Chondrocyte (in vitro differentiated cells): ENCODE measurements around the gene DDX54. TPM values are rescaled to one million over a fixed set of nuclear protein-coding genes. Genes with fewer than 3 reads are reported as not detected.
A peak's percentile ranks its signal among the peaks of the same experiment; 100 is the strongest.

ENCODE experiments used
- DNase-seq: peaks from one replicate; pipeline ENCODE4 v3.0.0; 2021; ENCODE audit warnings: mixed read lengths, low spot score
- H3K27ac Mint-ChIP-seq: one replicate; pipeline ENCODE4 v1.8.0; 2021; ENCODE audit warnings: mild to moderate bottlenecking, moderate library complexity, mixed read lengths; ENCODE audit not compliant: unreplicated experiment
- H3K27me3 Mint-ChIP-seq: 2 replicates; pipeline ENCODE4 v1.8.0; 2021; ENCODE audit warnings: low read depth, mixed read lengths
- H3K36me3 Mint-ChIP-seq: 2 replicates; pipeline ENCODE4 v1.8.0; 2021; ENCODE audit warnings: low read depth, mixed read lengths
- H3K4me1 Mint-ChIP-seq: 2 replicates; pipeline ENCODE4 v1.8.0; 2021; ENCODE audit warnings: low read depth, mild to moderate bottlenecking, mixed read lengths
- H3K4me3 Mint-ChIP-seq: one replicate; pipeline ENCODE4 v1.8.0; 2021; ENCODE audit warnings: mild to moderate bottlenecking, moderate library complexity, mixed read lengths; ENCODE audit not compliant: unreplicated experiment
- H3K9me3 Mint-ChIP-seq: 2 replicates; pipeline ENCODE4 v1.8.0; 2021; ENCODE audit warnings: low read depth, mixed read lengths
- CTCF ChIP-seq: fragments of 200-600 bp; sonication (generic); IDR thresholded peaks from 2 replicates; pipeline ENCODE4 v1.5.0; 2021; ENCODE audit warnings: antibody characterized with exemption, mild to moderate bottlenecking, moderate library complexity
- total RNA-seq: library from RNA; stranded (reverse); gene quantifications from 3 replicates; pipeline ENCODE4 v1.2.1, GENCODE V29; 2021

The DDX54 gene
- total RNA-seq, 1 donor from 2014 or later: 44.6 TPM

DNA sequence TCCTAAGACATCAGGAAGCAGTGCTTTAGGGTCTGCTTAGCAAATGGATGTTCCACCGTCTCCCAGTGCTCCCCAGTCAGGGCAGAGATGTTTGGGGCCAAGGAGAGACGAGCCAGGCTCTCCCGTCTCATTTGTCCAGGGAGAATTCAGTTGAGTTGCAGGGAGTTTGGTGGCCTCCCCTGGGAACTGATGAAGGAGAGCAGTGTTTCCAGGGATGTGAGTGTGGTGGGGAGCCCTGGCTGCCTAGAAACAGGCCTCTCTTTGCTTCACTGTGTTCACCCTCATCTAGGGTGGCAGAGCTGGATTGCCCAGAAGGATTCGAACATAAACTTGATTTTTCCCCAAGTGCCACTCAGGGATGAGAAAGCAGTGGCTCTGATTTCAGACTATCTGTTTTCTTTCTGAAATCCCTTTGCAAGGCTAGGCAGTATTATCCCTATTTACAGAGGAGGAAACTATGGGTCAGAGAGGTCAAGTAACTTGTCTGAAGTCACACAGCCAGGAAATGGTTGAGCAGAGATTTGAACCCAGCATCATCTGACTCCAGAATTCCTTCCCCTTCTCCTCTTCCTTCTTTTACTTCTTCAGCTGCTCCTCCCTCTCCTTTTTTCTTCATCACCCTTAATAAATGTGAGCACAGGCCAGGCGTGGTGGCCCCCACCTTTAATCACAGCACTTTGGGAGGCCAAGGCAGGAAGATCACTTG is 42.6 kb upstream of the DDX54 start:
- Mint-ChIP-seq H3K4me1 (peaks cover 65% of the 10 kb centered on the region), H3K36me3 (peaks cover 2% of the 10 kb centered on the region), H3K4me3 (no peak overlapping the region), H3K27ac (peak overlapping the region; percentile 51), H3K27me3 (no peaks in the 10 kb centered on the region), H3K9me3 (no peaks in the 10 kb centered on the region)
- peak; percentile 42 for DNase-seq
- no peak for TF ChIP-seq CTCF

DNA sequence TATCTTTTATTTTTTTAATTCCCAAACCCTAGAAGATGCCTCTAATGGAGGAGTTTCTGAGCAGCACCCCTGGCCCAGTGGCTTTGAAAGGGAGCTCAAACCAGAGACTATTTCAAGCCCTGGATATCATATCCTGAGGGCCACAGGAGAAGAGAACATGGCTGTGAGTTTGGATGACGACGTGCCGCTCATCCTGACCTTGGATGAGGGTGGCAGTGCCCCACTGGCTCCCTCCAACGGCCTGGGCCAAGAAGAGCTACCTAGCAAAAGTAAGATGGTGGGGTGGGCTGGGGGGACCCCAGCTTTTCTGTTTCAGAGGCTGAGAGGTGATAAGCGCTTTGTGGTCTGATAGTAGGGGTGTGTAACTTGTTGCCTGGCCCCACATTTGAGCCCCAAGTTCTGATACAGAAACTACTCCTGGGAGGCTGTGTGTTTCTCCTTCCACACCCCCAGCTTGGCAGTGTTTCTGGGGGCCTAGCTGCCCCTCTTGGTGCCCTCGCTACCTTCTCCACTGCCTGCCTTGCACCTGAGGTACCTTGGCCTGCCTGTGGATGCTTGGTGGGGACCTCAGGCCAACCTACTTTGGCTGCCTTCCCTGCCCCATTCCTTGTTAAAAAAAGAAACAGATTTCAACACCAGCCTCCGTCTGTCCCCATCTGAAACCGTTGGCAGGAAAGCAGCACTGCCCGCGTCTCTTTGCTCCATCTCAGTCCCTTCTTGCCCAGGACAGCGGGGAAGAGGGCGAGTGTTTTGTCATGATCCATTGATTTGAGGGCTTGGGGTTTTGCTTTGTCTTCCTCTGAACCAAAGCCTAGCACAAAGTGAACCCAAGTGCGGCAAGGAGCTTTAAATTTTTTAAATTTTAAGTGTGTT is 41.7 kb upstream of the DDX54 start:
- Mint-ChIP-seq H3K27ac (peak overlapping the region; percentile 74), H3K36me3 (peaks cover 2% of the 10 kb centered on the region), H3K27me3 (no peaks in the 10 kb centered on the region), H3K4me1 (peaks cover 65% of the 10 kb centered on the region), H3K4me3 (no peak overlapping the region), H3K9me3 (no peaks in the 10 kb centered on the region)
- peak; percentile 34 for DNase-seq
- TF ChIP-seq CTCF: no peak

DNA sequence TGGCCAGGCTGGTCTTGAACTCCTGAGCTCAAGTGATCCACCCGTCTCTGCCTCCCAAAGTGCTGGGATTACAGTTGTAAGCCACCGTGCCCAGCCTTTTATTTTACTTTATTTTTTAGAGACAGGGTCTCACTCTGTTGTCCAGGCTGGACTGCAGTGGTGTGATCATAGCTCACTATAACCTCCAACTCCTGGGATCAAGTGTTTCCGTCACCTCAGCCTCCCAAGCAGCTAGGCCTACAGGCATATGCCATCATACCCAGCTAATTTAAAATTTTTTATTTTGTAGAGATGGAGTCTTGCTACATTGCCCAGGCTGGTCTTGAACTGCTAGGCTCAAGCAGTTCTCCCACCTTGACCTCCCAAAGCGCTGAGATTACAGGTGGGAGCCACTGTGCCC is 39.7 kb upstream of the DDX54 start:
- Mint-ChIP-seq H3K4me3 (no peak overlapping the region), H3K9me3 (no peaks in the 10 kb centered on the region), H3K36me3 (peaks cover under 1% of the 10 kb centered on the region), H3K27ac (no peak overlapping the region), H3K4me1 (peaks cover 59% of the 10 kb centered on the region), H3K27me3 (no peaks in the 10 kb centered on the region)
- no peak for DNase-seq
- TF ChIP-seq CTCF: no peak

GRCh38 chr12:113222730-113223531 is 37.7 kb upstream of the DDX54 start:
- peaks cover 43% of the 10 kb centered on the region for H3K4me1 Mint-ChIP-seq
- H3K27me3 Mint-ChIP-seq: no peaks in the 10 kb centered on the region
- DNase-seq: no peak
- peak overlapping the region; percentile 94 for H3K27ac Mint-ChIP-seq
- peak overlapping the region; percentile 83 for H3K4me3 Mint-ChIP-seq
- no peaks in the 10 kb centered on the region for H3K36me3 Mint-ChIP-seq
- TF ChIP-seq CTCF: peak; percentile 22
- H3K9me3 Mint-ChIP-seq: no peaks in the 10 kb centered on the region
